ENCODE results near the gene IRF7. TPM values are rescaled to one million over a fixed set of nuclear protein-coding genes. Genes with fewer than 3 reads are reported as not detected.

The IRF7 gene
- total RNA-seq, 6 experiments from 2014 or later, result 27.3 to 72.8 (median 47.7) TPM

DNA sequence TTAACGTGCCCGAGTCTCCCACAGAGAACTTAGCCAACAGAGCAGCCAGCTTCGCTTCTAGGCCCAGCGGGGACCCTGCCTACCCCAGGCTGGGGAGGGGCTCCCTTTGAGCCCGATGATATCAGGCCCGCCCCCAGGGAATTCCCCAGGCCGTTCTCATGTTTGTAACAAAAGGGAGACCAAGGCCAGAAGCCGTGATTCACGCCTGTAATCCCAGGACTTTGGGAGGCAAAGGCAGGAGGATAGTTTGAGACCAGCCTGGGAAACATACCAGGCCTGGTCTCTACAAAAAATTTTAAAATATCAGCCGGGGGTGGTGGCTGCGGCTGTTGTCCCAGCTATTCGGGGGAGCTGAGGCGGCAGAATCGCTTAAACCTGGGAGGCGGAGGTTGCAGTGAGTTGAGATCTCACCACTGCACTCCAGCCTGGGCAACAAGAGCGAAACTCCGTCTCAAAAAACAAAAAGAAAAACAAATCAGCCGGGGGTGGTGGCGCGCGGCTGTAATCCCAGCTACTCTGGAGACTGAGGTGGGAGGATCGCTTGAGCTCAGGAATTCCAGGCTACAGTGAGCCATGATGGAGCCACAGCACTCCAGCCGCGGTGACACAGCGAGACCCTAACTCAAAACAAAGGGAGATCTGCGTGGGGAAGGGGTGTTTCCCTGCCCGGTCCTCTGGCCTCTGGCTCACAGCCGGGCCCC lies 23.0 kb upstream of the IRF7 start:
- ATAC-seq (no peak), DNase-seq (no peak)
- H3K4me3 ChIP-seq, result no peak overlapping the region
- H3K36me3 ChIP-seq, result no peaks in the 10 kb centered on the region
- TF ChIP-seq, protein P1, sequence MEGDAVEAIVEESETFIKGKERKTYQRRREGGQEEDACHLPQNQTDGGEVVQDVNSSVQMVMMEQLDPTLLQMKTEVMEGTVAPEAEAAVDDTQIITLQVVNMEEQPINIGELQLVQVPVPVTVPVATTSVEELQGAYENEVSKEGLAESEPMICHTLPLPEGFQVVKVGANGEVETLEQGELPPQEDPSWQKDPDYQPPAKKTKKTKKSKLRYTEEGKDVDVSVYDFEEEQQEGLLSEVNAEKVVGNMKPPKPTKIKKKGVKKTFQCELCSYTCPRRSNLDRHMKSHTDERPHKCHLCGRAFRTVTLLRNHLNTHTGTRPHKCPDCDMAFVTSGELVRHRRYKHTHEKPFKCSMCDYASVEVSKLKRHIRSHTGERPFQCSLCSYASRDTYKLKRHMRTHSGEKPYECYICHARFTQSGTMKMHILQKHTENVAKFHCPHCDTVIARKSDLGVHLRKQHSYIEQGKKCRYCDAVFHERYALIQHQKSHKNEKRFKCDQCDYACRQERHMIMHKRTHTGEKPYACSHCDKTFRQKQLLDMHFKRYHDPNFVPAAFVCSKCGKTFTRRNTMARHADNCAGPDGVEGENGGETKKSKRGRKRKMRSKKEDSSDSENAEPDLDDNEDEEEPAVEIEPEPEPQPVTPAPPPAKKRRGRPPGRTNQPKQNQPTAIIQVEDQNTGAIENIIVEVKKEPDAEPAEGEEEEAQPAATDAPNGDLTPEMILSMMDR (IDR thresholded peaks at IDR 0.05), result no peak
- no peak for TF ChIP-seq POLR2A (IDR thresholded peaks at IDR 0.05)
- H3K4me1 ChIP-seq, result peaks cover 0 to 9% (median 0%) of the 10 kb centered on the region in 4 donors
- H3K9me3 ChIP-seq, result no peaks in the 10 kb centered on the region
- H3K27ac ChIP-seq, result no peak overlapping the region
- no peaks in the 10 kb centered on the region for H3K27me3 ChIP-seq
- 68% methylated on average over 12 of the region's 28 CpGs for WGBS (ENCODE audit: insufficient coverage, low coverage, low lambda C conversion rate, missing lambda C conversion rate)
- intact Hi-C loops (cut with DNase I), result no loop called here

DNA sequence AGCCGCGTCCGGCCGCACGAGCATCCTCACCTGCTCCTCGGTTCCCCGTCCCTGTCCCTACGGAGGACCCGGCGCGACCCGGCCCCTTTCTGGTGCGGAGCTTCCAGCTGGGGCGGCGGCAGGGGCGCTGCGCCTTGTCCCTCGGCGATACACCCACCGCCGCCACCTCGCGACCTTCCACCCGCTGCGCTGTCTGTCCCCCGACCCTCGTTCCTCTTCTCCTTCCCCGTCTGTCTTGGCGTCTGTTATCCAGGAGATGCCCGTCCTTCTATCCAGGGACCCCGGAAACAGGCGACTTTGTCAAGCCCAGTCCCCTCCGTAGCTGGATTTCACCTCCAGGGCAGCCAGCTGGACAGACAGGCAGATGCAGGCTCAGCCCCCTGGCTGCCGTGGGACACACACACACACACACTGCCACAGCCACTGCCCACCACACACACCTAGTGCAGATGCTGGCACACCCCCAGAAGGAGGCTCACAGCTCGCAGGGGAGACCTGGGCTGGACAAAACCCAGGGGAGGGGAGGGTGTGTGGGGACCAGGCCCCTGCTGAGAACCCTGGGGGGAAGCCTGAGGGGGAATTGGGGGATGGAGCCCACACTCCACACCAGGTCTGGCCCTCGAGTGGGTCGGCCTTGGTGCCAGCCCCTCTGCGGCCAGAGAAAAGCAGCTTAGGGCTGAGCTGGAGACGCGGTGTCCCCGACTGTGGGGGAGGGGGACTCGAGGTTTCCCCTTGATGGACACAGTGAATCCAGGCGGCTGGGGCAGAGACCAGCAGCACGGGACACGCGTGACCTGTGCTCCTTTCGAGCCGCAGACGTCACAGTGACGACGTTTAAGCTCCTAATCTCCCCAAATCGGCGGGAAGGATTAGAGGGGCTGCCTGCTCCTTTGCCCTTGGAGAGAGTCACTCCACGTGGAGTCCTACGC lies 22.1 kb upstream of the IRF7 start:
- ATAC-seq (no peak), DNase-seq (peak in 1 of 3 donors; percentile 33)
- intact Hi-C loops (cut with DNase I), result no loop called here
- 45% methylated on average over 10 of the region's 55 CpGs for WGBS (ENCODE audit: insufficient coverage, low coverage, low lambda C conversion rate, missing lambda C conversion rate)
- no peaks in the 10 kb centered on the region for H3K9me3 ChIP-seq
- H3K27me3 ChIP-seq, result no peaks in the 10 kb centered on the region
- no peaks in the 10 kb centered on the region for H3K36me3 ChIP-seq
- peaks cover 0 to 9% (median 0%) of the 10 kb centered on the region in 4 donors for H3K4me1 ChIP-seq
- TF ChIP-seq, protein P1 (IDR thresholded peaks at IDR 0.05), result no peak
- no peak for TF ChIP-seq POLR2A (IDR thresholded peaks at IDR 0.05)
- H3K27ac ChIP-seq, result no peak overlapping the region
- H3K4me3 ChIP-seq, result peak overlapping the region in 1 of 3 donors; percentile 1

DNA sequence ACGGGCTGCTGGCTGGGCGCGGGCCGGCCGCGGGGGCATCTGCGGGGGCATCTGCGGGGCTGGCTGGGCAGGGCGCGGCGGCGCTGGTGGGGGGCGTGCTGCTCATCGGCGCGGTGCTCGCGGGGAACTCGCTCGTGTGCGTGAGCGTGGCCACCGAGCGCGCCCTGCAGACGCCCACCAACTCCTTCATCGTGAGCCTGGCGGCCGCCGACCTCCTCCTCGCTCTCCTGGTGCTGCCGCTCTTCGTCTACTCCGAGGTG lies 21.5 kb upstream of the IRF7 start:
- no CpG with 5 or more reads among the region's 34 CpGs for WGBS (ENCODE audit: insufficient coverage, low coverage, low lambda C conversion rate, missing lambda C conversion rate)
- intact Hi-C loops (cut with DNase I), result no loop called here
- peak overlapping the region in 1 of 3 donors; percentile 1 for H3K4me3 ChIP-seq
- TF ChIP-seq POLR2A (IDR thresholded peaks at IDR 0.05), result no peak
- TF ChIP-seq, protein P1 (IDR thresholded peaks at IDR 0.05), result no peak
- H3K4me1 ChIP-seq, result peaks cover 0 to 9% (median 0%) of the 10 kb centered on the region in 4 donors
- no peaks in the 10 kb centered on the region for H3K9me3 ChIP-seq
- DNase-seq (no peak), ATAC-seq (no peak)
- no peaks in the 10 kb centered on the region for H3K27me3 ChIP-seq
- H3K27ac ChIP-seq, result no peak overlapping the region
- no peaks in the 10 kb centered on the region for H3K36me3 ChIP-seq

DNA sequence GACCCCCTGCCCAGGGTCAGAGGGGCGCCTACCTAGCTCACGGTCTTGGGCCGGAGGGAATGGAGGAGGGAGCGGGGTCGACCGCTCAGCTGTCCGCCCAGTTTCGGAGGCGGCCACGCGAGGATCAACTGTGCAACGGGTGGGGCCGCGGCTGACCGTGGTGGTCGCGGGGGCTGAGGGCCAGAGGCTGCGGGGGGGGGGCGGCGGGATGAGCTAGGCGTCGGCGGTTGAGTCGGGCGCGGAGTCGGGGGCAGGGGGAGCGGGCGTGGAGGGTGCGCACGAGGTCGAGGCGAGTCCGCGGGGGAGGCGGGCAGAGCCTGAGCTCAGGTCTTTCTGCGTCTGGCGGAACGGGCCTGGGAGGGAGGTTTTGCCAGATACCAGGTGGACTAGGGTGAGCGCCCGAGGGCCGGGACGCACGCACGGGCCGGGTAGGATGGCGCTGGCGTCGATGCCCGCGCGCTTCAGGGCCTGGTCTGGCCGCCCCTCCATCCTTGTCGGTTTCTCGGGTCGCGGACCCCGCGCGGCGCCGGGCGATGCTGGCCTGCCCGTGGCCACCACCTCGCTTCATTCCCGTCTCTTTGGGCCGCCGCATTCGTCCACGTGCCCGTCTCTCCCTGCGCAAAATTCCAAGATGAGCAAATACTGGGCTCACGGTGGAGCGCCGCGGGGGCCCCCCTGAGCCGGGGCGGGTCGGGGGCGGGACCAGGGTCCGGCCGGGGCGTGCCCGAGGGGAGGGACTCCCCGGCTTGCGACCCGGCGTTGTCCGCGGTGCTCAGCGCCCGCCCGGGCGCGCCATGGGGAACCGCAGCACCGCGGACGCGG lies 21.0 kb upstream of the IRF7 start, which contains the start of gene DRD4:
TSS of gene DRD4 (plus strand) at position 759 of the 822 bp plus-strand sequence. CDS start at position 795, 36 bp downstream.
- ATAC-seq (peak; percentile 51 to 64 (median 61)), DNase-seq (peak in 1 of 3 donors; percentile 29)
- Histone ChIP-seq H3K27ac (no peak within 1 kb of the TSS), H3K4me1 (peaks cover 0 to 9% (median 0%) of the 10 kb centered on the region in 4 donors), H3K36me3 (no peaks in the 10 kb centered on the region), H3K27me3 (no peaks in the 10 kb centered on the region), H3K9me3 (no peaks in the 10 kb centered on the region), H3K4me3 (peak within 1 kb of the TSS in 1 of 3 donors; percentile 1)
- intact Hi-C loops (cut with DNase I), result no loop called here
- 16% methylated on average over 6 of the region's 100 CpGs for WGBS (ENCODE audit: insufficient coverage, low coverage, low lambda C conversion rate, missing lambda C conversion rate)
- no peak for TF ChIP-seq POLR2A (IDR thresholded peaks at IDR 0.05)
- TF ChIP-seq, protein P1 (IDR thresholded peaks at IDR 0.05), result no peak
